BLaER1 treated with 17β-estradiol and CSF1 and Interleukin-3, amounts not matched to agents 10 nM and 100 nM (cell line): ENCODE measurements around the gene GLS.

Experiments
- H3K27ac ChIP-seq, 11 experiments: shearing (Covaris generic); formaldehyde crosslinking; 2 replicates each; pipeline ENCODE4 v1.8.1; 2022
- H3K27me3 ChIP-seq, 11 experiments: shearing (Covaris generic); formaldehyde crosslinking; 2 replicates each; pipeline ENCODE4 v1.8.1; 2022
- H3K36me3 ChIP-seq, 11 experiments: shearing (Covaris generic); formaldehyde crosslinking; 2 replicates each; pipeline ENCODE4 v1.8.1; 2022
- H3K4me1 ChIP-seq, 10 experiments: shearing (Covaris generic); formaldehyde crosslinking; 2 replicates each; pipeline ENCODE4 v1.8.1; 2022
- H3K4me2 ChIP-seq, 11 experiments: shearing (Covaris generic); formaldehyde crosslinking; 2 replicates each; pipeline ENCODE4 v1.8.1; 2022
- H3K4me3 ChIP-seq, 10 experiments: shearing (Covaris generic); formaldehyde crosslinking; 2 replicates each; pipeline ENCODE4 v1.8.1; 2022
- H3K9ac ChIP-seq, 11 experiments: shearing (Covaris generic); formaldehyde crosslinking; 2 replicates each; pipeline ENCODE4 v1.8.1; 2022
- H3K9me3 ChIP-seq, 11 experiments: shearing (Covaris generic); formaldehyde crosslinking; replicated peaks in 1 of 11; 2 replicates each; pipeline ENCODE4 v1.8.1; 2022
- H4K20me1 ChIP-seq, 11 experiments: shearing (Covaris generic); formaldehyde crosslinking; 2 replicates each; pipeline ENCODE4 v1.8.1; 2022
- Cebpa-rat ChIP-seq, 11 experiments: shearing (Covaris generic); IDR thresholded peaks; 2 replicates each; pipeline ENCODE4 v1.8.1; 2022

The GLS gene

DNA sequence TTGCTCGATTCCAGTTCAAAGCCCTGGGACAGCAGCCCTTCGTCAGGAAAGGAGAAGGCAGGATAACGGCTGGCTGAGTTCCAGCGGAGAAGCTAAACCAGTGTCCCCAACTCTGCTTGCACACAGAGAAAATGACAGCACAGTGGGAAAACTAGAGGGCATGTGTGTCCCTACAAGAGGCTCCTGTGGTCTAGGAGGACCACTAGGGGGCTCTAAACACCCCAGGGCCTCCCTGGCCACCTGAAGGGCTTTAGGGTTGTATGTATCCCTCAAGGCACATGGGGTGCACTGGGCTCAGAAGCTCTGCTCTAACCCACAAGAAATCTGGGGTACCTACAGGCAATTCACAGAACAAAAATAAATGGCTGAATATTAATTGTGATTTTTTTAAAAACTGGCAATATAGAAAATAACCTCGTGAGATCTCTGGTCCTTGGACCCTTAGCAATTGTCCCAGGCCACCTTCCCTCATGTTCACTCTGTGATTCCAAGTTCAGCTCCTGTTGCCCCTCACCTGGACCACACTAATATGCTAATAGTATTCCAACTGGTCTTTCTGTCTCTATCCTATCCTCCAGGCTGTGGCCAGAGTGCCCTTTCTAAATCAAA, 115.8 kb downstream of the GLS start:
- peaks cover 0 to 15% (median 12%) of the 10 kb centered on the region in 10 experiments; a peak in 14 of 20 replicates for H3K4me1 ChIP-seq
- no peak overlapping the region for H3K4me3 ChIP-seq
- H4K20me1 ChIP-seq, result peaks cover 0 to 26% (median 0%) of the 10 kb centered on the region in 11 experiments; a peak in 5 of 22 replicates
- no peaks in the 10 kb centered on the region for H3K27me3 ChIP-seq
- H3K4me2 ChIP-seq, result peak overlapping the region in 7 of 11 experiments; percentile 5 to 60 (median 47); a peak in 11 of 22 replicates
- H3K9ac ChIP-seq, result peak overlapping the region in 3 of 11 experiments; percentile 7 to 29 (median 15); a peak in 1 of 22 replicates
- no peak for TF ChIP-seq Cebpa-rat (IDR thresholded peaks at IDR 0.05)
- H3K36me3 ChIP-seq, result peaks cover 96 to 100% (median 99%) of the 10 kb centered on the region in 11 experiments
- H3K9me3 ChIP-seq, result 0 out of 22 replicates have a peak, but pooled peaks cover 0 to 9% (median 0%) of the 10 kb centered on the region in 11 experiments
- peak overlapping the region in 7 of 11 experiments; percentile 1 to 65 (median 51); a peak in 11 of 22 replicates for H3K27ac ChIP-seq

DNA sequence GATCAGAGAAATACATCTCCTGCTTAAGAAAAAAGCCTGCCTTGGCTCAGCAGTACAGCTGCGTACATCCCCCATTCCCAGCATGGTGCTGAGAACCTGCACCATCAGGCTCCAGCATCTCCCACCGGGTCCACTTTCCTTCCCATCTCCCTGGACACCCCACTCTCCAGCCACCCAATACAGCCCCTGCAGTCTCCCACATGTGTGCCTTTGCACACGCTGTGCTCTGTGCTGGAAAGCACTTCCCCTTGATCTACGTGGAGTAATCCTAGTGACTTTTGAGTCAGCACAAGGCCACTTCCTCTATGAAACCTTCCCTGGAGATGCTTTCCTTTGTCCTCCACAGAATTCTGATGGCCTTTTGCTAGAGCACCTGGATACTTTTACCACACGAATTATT, 116.3 kb downstream of the GLS start:
- Histone ChIP-seq H3K36me3 (peaks cover 97 to 100% (median 100%) of the 10 kb centered on the region in 11 experiments), H3K4me2 (peak overlapping the region in 7 of 11 experiments; percentile 5 to 60 (median 47); a peak in 12 of 22 replicates), H3K4me3 (no peak overlapping the region), H3K4me1 (peaks cover 0 to 15% (median 12%) of the 10 kb centered on the region in 10 experiments; a peak in 14 of 20 replicates), H3K27ac (peak overlapping the region in 7 of 11 experiments; percentile 1 to 65 (median 51); a peak in 11 of 22 replicates), H3K9ac (peak overlapping the region in 3 of 11 experiments; percentile 7 to 29 (median 15); a peak in 1 of 22 replicates), H3K27me3 (no peaks in the 10 kb centered on the region), H3K9me3 (0 out of 22 replicates have a peak, but pooled peaks cover 0 to 9% (median 0%) of the 10 kb centered on the region in 11 experiments), H4K20me1 (peaks cover 0 to 23% (median 0%) of the 10 kb centered on the region in 11 experiments; a peak in 5 of 22 replicates)
- no peak for TF ChIP-seq Cebpa-rat (IDR thresholded peaks at IDR 0.05)

DNA sequence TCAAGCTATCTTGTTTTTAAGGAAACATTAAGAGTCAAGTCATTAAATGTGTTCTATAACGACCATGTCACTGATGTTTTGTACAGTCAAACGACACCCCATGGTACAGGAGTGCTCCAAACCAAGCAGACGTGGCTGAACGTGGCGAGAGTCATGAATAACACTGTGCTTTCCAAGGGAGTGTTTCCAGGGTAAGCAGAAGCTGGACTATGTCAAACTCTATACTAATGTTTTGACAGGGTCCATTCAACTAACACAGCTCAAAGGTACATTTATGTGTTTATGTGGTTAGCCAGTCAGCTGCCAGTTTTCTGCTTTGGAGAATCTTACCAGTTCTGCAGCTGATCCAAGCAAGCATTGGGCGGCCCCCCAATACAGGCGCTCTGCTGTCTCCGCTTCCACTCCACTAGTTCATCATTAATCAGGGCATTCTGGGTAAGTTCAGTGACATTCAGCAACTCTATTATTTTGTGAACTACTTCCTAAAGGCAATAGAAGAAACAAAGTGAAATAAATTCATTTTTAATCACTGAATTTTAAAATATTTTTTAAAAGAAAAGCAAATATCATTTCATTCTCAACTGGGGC, 117.0 kb downstream of the GLS start:
- TF ChIP-seq Cebpa-rat (IDR thresholded peaks at IDR 0.05), result no peak

DNA sequence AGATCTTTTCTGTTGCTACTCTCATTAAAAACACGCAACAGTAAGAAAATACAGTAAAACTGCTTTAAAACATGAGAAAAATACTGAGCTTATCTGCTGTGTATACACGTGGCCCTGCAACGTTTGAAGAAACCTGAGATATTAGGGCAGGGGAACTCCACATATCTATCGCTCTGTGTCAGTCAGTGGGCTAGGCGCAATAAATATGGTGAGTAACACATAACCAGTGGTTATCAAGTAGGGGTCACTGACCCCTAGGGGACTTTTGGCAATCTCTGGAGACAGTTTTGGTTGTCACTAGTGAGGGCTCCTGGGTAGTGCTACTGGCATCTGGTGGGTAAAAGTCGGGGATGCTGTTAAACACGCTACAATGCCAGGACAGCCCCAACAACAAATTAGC, 118.4 kb downstream of the GLS start:
- no peak for TF ChIP-seq Cebpa-rat (IDR thresholded peaks at IDR 0.05)
- no peak overlapping the region for H3K9ac ChIP-seq
- H3K27me3 ChIP-seq, result no peaks in the 10 kb centered on the region
- H3K27ac ChIP-seq, result no peak overlapping the region
- H3K4me3 ChIP-seq, result no peak overlapping the region
- peaks cover 0 to 15% (median 12%) of the 10 kb centered on the region in 10 experiments; a peak in 14 of 20 replicates for H3K4me1 ChIP-seq
- H3K36me3 ChIP-seq, result peaks cover 96 to 100% (median 100%) of the 10 kb centered on the region in 11 experiments
- peaks cover 0 to 17% (median 7%) of the 10 kb centered on the region in 11 experiments; a peak in 12 of 22 replicates for H3K9me3 ChIP-seq
- no peak overlapping the region for H3K4me2 ChIP-seq
- peaks cover 0 to 22% (median 0%) of the 10 kb centered on the region in 11 experiments; a peak in 6 of 22 replicates for H4K20me1 ChIP-seq

More for the DNA sequence above, 117.0 kb downstream of the GLS start:
- no peak overlapping the region for H3K9ac ChIP-seq
- peak overlapping the region in 5 of 11 experiments; percentile 21 to 60 (median 47); a peak in 5 of 22 replicates for H3K4me2 ChIP-seq
- H4K20me1 ChIP-seq, result peaks cover 0 to 20% (median 0%) of the 10 kb centered on the region in 11 experiments; a peak in 5 of 22 replicates
- peak overlapping the region in 7 of 11 experiments; percentile 1 to 65 (median 51); a peak in 11 of 22 replicates for H3K27ac ChIP-seq
- H3K4me1 ChIP-seq, result peaks cover 0 to 15% (median 12%) of the 10 kb centered on the region in 10 experiments; a peak in 14 of 20 replicates
- peaks cover 96 to 100% (median 100%) of the 10 kb centered on the region in 11 experiments for H3K36me3 ChIP-seq
- 0 out of 22 replicates have a peak, but pooled peaks cover 0 to 9% (median 0%) of the 10 kb centered on the region in 11 experiments for H3K9me3 ChIP-seq
- H3K4me3 ChIP-seq, result no peak overlapping the region
- H3K27me3 ChIP-seq, result no peaks in the 10 kb centered on the region

DNA sequence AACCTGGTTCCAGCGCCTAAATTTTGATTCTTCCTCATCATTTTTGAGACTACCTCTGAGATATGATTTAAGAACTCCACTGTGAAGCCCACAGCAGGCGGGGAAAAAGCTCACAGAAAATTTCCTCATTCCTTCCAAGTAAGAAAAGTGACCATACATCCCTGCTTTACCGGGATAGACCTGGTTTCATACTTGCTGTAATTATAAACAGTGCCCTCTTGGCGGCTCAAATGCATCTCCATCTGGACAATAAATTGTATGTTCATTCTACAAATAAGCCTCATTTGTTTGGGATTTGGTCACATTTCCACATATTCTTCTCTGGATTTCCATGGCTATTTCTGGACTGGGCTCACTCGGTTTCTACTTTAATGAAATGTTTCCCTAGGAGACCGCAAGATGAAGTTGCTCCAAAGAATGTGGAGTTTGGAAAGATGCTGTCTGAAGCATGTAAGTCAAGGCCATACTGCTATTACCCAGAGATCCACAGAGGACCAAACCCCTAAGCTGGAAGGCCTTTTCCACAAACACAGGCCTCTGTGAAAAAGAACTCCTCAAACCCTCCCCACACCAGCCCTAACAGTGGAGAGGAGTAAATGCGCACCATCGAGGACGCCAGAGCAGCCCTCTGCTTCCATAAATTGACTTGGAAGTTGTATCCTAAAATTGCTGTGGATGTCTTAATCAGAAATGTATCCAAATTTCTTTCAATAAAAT, 119.5 kb downstream of the GLS start:
- Histone ChIP-seq H4K20me1 (peaks cover 0 to 24% (median 0%) of the 10 kb centered on the region in 11 experiments; a peak in 6 of 22 replicates), H3K9ac (no peak overlapping the region), H3K9me3 (peaks cover 0 to 19% (median 8%) of the 10 kb centered on the region in 11 experiments; a peak in 12 of 22 replicates), H3K4me2 (no peak overlapping the region), H3K36me3 (peaks cover 96 to 100% (median 100%) of the 10 kb centered on the region in 11 experiments), H3K4me3 (no peak overlapping the region), H3K27me3 (no peaks in the 10 kb centered on the region), H3K4me1 (peaks cover 0 to 15% (median 12%) of the 10 kb centered on the region in 10 experiments; a peak in 14 of 20 replicates), H3K27ac (no peak overlapping the region)
- TF ChIP-seq Cebpa-rat (IDR thresholded peaks at IDR 0.05), result no peak

DNA sequence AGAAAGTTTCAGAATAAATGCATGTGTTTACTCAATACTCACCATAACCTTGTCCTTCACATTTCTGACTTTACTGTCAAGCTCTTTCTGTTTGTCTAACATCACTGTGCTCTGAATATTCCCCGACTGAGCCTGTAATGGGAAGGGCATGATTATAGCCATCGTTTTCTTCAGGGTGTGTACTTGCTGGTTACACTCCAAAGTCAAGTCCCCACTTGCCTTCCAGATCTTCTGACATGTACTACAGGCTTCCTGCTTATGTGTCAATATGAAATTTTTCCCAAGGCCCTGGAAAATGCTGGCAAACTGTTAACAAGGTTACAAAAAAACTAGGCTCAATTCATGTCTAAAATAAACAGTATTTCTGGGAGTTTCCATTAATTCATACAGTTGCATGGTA, 120.4 kb downstream of the GLS start:
- H3K4me1 ChIP-seq, result peaks cover 0 to 15% (median 12%) of the 10 kb centered on the region in 10 experiments; a peak in 14 of 20 replicates
- no peak overlapping the region for H3K4me2 ChIP-seq
- H3K9ac ChIP-seq, result no peak overlapping the region
- H4K20me1 ChIP-seq, result peaks cover 0 to 24% (median 0%) of the 10 kb centered on the region in 11 experiments; a peak in 6 of 22 replicates
- TF ChIP-seq Cebpa-rat (IDR thresholded peaks at IDR 0.05), result no peak
- H3K27me3 ChIP-seq, result no peaks in the 10 kb centered on the region
- no peak overlapping the region for H3K4me3 ChIP-seq
- no peak overlapping the region for H3K27ac ChIP-seq
- H3K36me3 ChIP-seq, result peaks cover 96 to 100% (median 100%) of the 10 kb centered on the region in 11 experiments
- peaks cover 0 to 15% (median 7%) of the 10 kb centered on the region in 11 experiments; a peak in 12 of 22 replicates for H3K9me3 ChIP-seq

DNA sequence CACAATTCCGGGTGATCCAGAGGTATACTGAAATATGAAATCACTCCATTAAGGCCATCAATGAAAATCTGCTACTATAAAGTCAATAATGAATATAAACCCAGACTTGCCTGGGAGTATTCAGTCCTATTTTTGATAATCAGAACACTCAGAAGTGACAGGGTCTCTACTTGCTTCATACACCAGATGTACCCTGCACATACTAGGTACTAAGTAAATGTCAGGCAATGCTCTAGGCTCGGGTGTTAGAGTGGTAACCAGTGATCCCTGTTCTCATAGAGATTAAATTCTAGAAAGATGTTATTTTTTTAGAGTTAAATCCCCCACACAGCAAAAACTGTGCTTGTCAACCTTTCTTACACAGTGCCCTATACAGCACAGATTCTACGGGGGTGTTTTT, 121.0 kb downstream of the GLS start:
- no peaks in the 10 kb centered on the region for H3K27me3 ChIP-seq
- peaks cover 0 to 12% (median 9%) of the 10 kb centered on the region in 10 experiments; a peak in 14 of 20 replicates for H3K4me1 ChIP-seq
- no peak overlapping the region for H3K27ac ChIP-seq
- H3K9ac ChIP-seq, result no peak overlapping the region
- no peak overlapping the region for H3K4me2 ChIP-seq
- no peak for TF ChIP-seq Cebpa-rat (IDR thresholded peaks at IDR 0.05)
- peaks cover 0 to 23% (median 0%) of the 10 kb centered on the region in 11 experiments; a peak in 6 of 22 replicates for H4K20me1 ChIP-seq
- no peak overlapping the region for H3K4me3 ChIP-seq
- H3K36me3 ChIP-seq, result peaks cover 96 to 100% (median 100%) of the 10 kb centered on the region in 11 experiments
- peaks cover 0 to 15% (median 7%) of the 10 kb centered on the region in 11 experiments; a peak in 12 of 22 replicates for H3K9me3 ChIP-seq
